Mesenchymal stem cell (in vitro differentiated cells and primary cell): Measurements from ENCODE around the gene DSG2.

Experiments
- DNase-seq: peaks from one replicate; pipeline ENCODE4 v3.0.0-alpha.2; 2013
- H2AFZ ChIP-seq: one replicate; pipeline ENCODE4 v1.6.1; 2013; ENCODE audit warnings: low read depth, mild to moderate bottlenecking, control low read depth, inconsistent platforms, low read length, moderate library complexity
- H2AK5ac ChIP-seq: 2 replicates; pipeline ENCODE4 v1.6.1; 2013; ENCODE audit warnings: low read length, moderate library complexity, mild to moderate bottlenecking, inconsistent platforms; ENCODE audit not compliant: severe bottlenecking
- H2BK120ac ChIP-seq: one replicate; pipeline ENCODE4 v1.6.1; 2013; ENCODE audit warnings: low read depth, mild to moderate bottlenecking, inconsistent platforms, low read length, moderate library complexity
- H2BK12ac ChIP-seq, 2 experiments: one replicate each; pipeline ENCODE4 v1.6.1; 2013; ENCODE audit warnings: inconsistent platforms in 2 of 2, low read length in 2 of 2, mild to moderate bottlenecking in 2 of 2, moderate library complexity in 2 of 2, control low read depth in 1 of 2
- H2BK15ac ChIP-seq: one replicate; pipeline ENCODE4 v1.6.1; 2013; ENCODE audit warnings: mild to moderate bottlenecking, low read depth, inconsistent platforms; ENCODE audit not compliant: poor library complexity, severe bottlenecking
- H2BK5ac ChIP-seq: 2 replicates; pipeline ENCODE4 v1.6.1; 2013; ENCODE audit warnings: low read depth, mild to moderate bottlenecking, low read length, control low read depth, inconsistent platforms; ENCODE audit not compliant: poor library complexity, severe bottlenecking
- H3K14ac ChIP-seq, 2 experiments: one replicate each; pipeline ENCODE4 v1.6.1; 2013; ENCODE audit warnings: inconsistent platforms in 2 of 2, low read length in 2 of 2, control low read depth in 1 of 2, mild to moderate bottlenecking in 1 of 2, moderate library complexity in 1 of 2
- H3K18ac ChIP-seq, 2 experiments: one replicate each; pipeline ENCODE4 v1.6.1; 2013; ENCODE audit warnings: inconsistent platforms in 2 of 2, low read length in 2 of 2, control low read depth in 1 of 2, low read depth in 1 of 2, mild to moderate bottlenecking in 1 of 2
- H3K23ac ChIP-seq, 2 experiments: one replicate each; pipeline ENCODE4 v1.6.1; 2013; ENCODE audit warnings: inconsistent platforms in 2 of 2, low read length in 2 of 2, mild to moderate bottlenecking in 2 of 2, moderate library complexity in 2 of 2, control low read depth in 1 of 2
- H3K27ac ChIP-seq: 2 replicates; pipeline ENCODE4 v1.5.1; 2013; ENCODE audit warnings: mild to moderate bottlenecking, moderate library complexity, low read length, control low read depth, inconsistent platforms; ENCODE audit not compliant: poor library complexity, severe bottlenecking
- H3K27me3 ChIP-seq, 2 experiments: 2 replicates each; pipeline versions ENCODE4 v1.6.1 to v1.7.0; 2013; ENCODE audit warnings: low read length in 2 of 2, mild to moderate bottlenecking in 2 of 2, moderate library complexity in 2 of 2, control low read depth in 1 of 2, inconsistent platforms in 1 of 2; ENCODE audit not compliant: control insufficient read depth in 1 of 2, insufficient read depth in 1 of 2
- H3K36me3 ChIP-seq, 2 experiments: 2 replicates each; pipeline versions ENCODE4 v1.6.1 to v1.7.0; 2013; ENCODE audit warnings: low read length in 2 of 2, control low read depth in 1 of 2, inconsistent platforms in 1 of 2, low read depth in 1 of 2, mild to moderate bottlenecking in 1 of 2; ENCODE audit not compliant: insufficient read depth in 2 of 2, control insufficient read depth in 1 of 2
- H3K4ac ChIP-seq, 2 experiments: one replicate each; pipeline ENCODE4 v1.6.1; 2013; ENCODE audit warnings: inconsistent platforms in 2 of 2, low read length in 2 of 2, mild to moderate bottlenecking in 2 of 2, moderate library complexity in 2 of 2, control low read depth in 1 of 2, low read depth in 1 of 2
- H3K4me1 ChIP-seq: 2 replicates; pipeline ENCODE4 v1.6.1; 2013; ENCODE audit warnings: low read depth, low read length, control low read depth; ENCODE audit not compliant: control insufficient read depth, insufficient read depth
- H3K4me2 ChIP-seq: 2 replicates; pipeline ENCODE4 v1.6.1; 2013; ENCODE audit warnings: low read length, mild to moderate bottlenecking, inconsistent platforms; ENCODE audit not compliant: poor library complexity, severe bottlenecking
- H3K4me3 ChIP-seq, 2 experiments: 2 replicates each; pipeline versions ENCODE4 v1.5.1 to v1.7.0; 2013; ENCODE audit warnings: low read length in 2 of 2, mild to moderate bottlenecking in 2 of 2, control low read depth in 1 of 2, low read depth in 1 of 2; ENCODE audit not compliant: insufficient read depth in 1 of 2
- H3K79me1 ChIP-seq: replicated peaks from 2 replicates; pipeline ENCODE4 v1.6.1; 2013; ENCODE audit warnings: mild to moderate bottlenecking, control low read depth, low read length, inconsistent platforms; ENCODE audit not compliant: poor library complexity, severe bottlenecking
- H3K9ac ChIP-seq: 2 replicates; pipeline ENCODE4 v1.7.0; 2013; ENCODE audit warnings: mild to moderate bottlenecking, low read length, moderate library complexity
- H3K9me3 ChIP-seq: 2 replicates; pipeline ENCODE4 v1.7.0; 2013; ENCODE audit warnings: mild to moderate bottlenecking, low read length; ENCODE audit not compliant: control insufficient read depth
- H4K8ac ChIP-seq: one replicate; pipeline ENCODE4 v1.6.1; 2013; ENCODE audit warnings: inconsistent platforms, mild to moderate bottlenecking, low read length, moderate library complexity
- H4K91ac ChIP-seq: one replicate; pipeline ENCODE4 v1.6.1; 2013; ENCODE audit warnings: mild to moderate bottlenecking, low read length, inconsistent platforms
- WGBS: methylation state at CpG from one replicate; pipeline ENCODE4 v1.1.7; 2013; ENCODE audit warnings: mixed read lengths; 5-methylcytosine and 5-hydroxymethylcytosine counted together

Gene DSG2

DNA sequence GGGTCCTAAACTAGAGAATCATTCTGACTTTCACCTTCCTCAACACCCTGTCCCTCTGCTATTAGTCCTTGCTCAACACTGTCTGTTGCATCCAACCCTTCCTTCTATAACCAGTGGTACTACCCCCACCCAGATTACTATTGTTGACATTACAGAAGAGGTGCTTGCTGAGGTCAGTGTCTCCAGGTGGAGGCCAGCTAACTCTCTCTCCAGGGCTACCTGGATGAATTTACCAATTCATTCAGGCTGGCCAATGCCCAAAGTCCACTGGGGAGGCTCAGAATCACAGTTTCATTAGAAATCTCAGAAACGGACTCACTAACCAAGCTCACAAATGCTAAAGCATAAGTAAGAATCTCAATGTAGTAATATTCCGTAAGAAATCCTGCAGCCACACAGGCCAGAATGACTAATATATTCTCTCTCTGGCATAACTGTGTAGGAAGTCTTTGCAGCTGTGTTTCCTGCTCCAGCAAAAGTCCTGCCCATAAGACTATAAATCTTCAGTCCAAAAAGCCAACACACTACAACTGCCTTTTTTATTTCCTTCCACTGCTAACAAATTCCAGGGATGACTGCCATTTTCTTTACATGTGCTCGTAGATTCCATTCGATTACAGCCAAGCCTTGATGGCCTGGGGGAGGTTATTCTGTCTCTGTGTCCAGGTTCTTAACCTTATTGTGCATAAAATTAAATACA lies 83.7 kb downstream of the DSG2 start:
- no peak overlapping the region for H3K14ac ChIP-seq
- no peaks in the 10 kb centered on the region for H3K36me3 ChIP-seq
- no peaks in the 10 kb centered on the region for H3K79me1 ChIP-seq
- peaks cover 3% of the 10 kb centered on the region for H3K4me1 ChIP-seq
- H2BK12ac ChIP-seq: peak overlapping the region in 1 of 2 experiments; percentile 85
- H4K91ac ChIP-seq: no peak overlapping the region
- H2BK120ac ChIP-seq: peak overlapping the region; percentile 21
- 19% methylated on average over 4 of the region's 4 CpGs for WGBS
- H3K27ac ChIP-seq: peak overlapping the region; percentile 83
- no peak overlapping the region for H3K18ac ChIP-seq
- no peak overlapping the region for H2BK15ac ChIP-seq
- no peak overlapping the region for H3K4me2 ChIP-seq
- H3K23ac ChIP-seq: no peak overlapping the region
- H3K9ac ChIP-seq: peak overlapping the region; percentile 26
- H3K9me3 ChIP-seq: no peaks in the 10 kb centered on the region
- no peak overlapping the region for H3K4ac ChIP-seq
- peak overlapping the region; percentile 35 for H4K8ac ChIP-seq
- H2BK5ac ChIP-seq: no peak overlapping the region
- peak overlapping the region; percentile 27 for H2AK5ac ChIP-seq
- no peak overlapping the region for H3K4me3 ChIP-seq
- DNase-seq: peak; percentile 86
- H2AFZ ChIP-seq: peak overlapping the region; percentile 46
- H3K27me3 ChIP-seq: no peaks in the 10 kb centered on the region

DNA sequence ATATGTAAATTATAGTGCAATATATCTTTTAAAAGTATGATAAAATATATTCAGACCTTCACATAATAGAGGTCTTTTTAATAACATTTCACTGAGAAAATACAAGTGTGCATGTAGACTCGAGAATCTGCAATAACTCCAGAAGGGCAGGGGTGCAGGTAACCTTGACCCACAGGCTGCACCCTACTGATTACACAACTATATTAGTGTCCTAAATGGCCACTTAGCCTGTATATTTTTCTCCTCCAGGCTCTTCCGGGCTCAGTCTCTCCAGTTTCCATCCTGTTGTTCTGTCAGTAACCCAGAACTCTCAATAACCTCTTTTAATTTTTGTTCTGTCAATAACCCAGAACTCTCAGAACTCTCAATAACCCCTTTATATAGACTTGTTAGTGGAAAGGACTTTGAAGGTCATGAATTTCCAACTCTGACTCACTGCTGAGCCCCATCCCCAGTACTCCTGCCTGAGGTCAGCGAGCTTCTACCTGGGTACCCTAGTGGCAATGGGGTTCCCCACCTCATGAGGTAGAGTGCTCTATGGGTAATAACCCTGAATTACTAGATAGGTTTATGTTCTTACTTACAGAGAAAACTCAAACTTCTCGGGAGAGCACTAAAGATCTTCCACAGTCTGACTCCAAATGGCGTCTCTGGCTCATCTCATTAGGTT lies 85.3 kb downstream of the DSG2 start:
- Histone ChIP-seq H2BK120ac (no peak overlapping the region), H3K9ac (no peak overlapping the region), H3K4ac (no peak overlapping the region), H2AFZ (no peak overlapping the region), H2BK12ac (no peak overlapping the region), H3K14ac (no peak overlapping the region), H3K23ac (no peak overlapping the region), H2AK5ac (no peak overlapping the region), H2BK5ac (no peak overlapping the region), H3K18ac (no peak overlapping the region), H3K4me3 (no peak overlapping the region), H3K79me1 (no peaks in the 10 kb centered on the region), H3K27ac (no peak overlapping the region), H4K8ac (no peak overlapping the region), H3K4me1 (peaks cover 3% of the 10 kb centered on the region), H4K91ac (no peak overlapping the region), H3K9me3 (no peaks in the 10 kb centered on the region), H3K4me2 (no peak overlapping the region), H2BK15ac (no peak overlapping the region), H3K27me3 (no peaks in the 10 kb centered on the region), H3K36me3 (no peaks in the 10 kb centered on the region)
- 94% methylated on average over 4 of the region's 5 CpGs for WGBS
- no peak for DNase-seq

DNA sequence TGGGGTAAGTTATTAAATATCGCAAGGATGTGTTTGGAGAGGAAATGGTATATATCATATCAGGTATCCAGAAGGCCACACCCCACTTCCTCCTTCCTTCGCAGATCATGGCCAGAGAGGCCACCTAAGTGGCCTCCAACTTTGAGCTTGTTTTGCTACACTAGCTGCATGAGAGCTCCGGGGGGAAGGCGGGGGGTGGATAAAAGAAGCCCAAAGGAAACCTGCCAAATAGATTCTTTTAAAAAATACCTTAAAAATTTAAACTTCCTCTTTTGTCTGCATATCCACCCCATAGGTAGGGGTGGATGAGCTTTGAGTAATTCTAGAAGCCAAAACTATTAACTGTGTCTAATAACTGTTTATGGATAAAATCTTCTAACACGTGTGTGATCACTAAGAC lies 88.0 kb downstream of the DSG2 start:
- H2BK5ac ChIP-seq: no peak overlapping the region
- no peak overlapping the region for H3K14ac ChIP-seq
- no peak for DNase-seq
- no peak overlapping the region for H3K18ac ChIP-seq
- no peak overlapping the region for H3K4me3 ChIP-seq
- no peak overlapping the region for H4K8ac ChIP-seq
- H3K9ac ChIP-seq: no peak overlapping the region
- peaks cover 3% of the 10 kb centered on the region for H3K4me1 ChIP-seq
- no peak overlapping the region for H2BK12ac ChIP-seq
- 100% methylated on average over 2 of the region's 5 CpGs for WGBS
- no peak overlapping the region for H3K23ac ChIP-seq
- H3K4ac ChIP-seq: no peak overlapping the region
- peak overlapping the region; percentile 7 for H2BK15ac ChIP-seq
- no peak overlapping the region for H4K91ac ChIP-seq
- no peaks in the 10 kb centered on the region for H3K36me3 ChIP-seq
- no peaks in the 10 kb centered on the region for H3K9me3 ChIP-seq
- no peak overlapping the region for H2AK5ac ChIP-seq
- H2AFZ ChIP-seq: no peak overlapping the region
- no peak overlapping the region for H3K27ac ChIP-seq
- no peak overlapping the region for H3K4me2 ChIP-seq
- no peaks in the 10 kb centered on the region for H3K79me1 ChIP-seq
- no peaks in the 10 kb centered on the region for H3K27me3 ChIP-seq
- no peak overlapping the region for H2BK120ac ChIP-seq

DNA sequence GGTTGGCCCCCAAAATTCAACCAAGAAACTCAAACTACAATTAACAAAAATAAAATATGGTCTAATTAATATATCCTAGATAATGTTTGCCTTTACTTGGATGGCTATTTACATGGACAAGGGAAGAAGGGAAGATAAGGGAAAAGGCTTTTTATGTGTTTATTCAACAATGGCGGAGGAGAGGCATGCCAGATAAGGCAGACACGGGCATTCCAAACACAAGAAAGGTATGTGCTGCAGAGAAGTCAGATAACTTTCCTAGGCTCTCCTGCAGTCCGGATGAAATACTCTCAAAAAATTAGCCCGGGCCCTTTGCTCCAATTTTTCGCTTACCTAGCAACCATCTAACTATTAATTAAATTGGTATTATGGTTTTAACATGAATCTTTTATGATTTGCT lies 88.6 kb downstream of the DSG2 start:
- 59% methylated on average over 2 of the region's 5 CpGs for WGBS
- Histone ChIP-seq H2BK12ac (no peak overlapping the region), H2AK5ac (no peak overlapping the region)

More for the DNA sequence above, 88.6 kb downstream of the DSG2 start:
- no peaks in the 10 kb centered on the region for H3K79me1 ChIP-seq
- no peak overlapping the region for H4K8ac ChIP-seq
- H4K91ac ChIP-seq: no peak overlapping the region
- no peaks in the 10 kb centered on the region for H3K27me3 ChIP-seq
- no peak overlapping the region for H2BK15ac ChIP-seq
- no peaks in the 10 kb centered on the region for H3K9me3 ChIP-seq
- H3K23ac ChIP-seq: no peak overlapping the region
- H3K14ac ChIP-seq: no peak overlapping the region
- H2BK5ac ChIP-seq: no peak overlapping the region
- H2AFZ ChIP-seq: no peak overlapping the region
- H3K4me3 ChIP-seq: no peak overlapping the region
- no peak overlapping the region for H3K27ac ChIP-seq
- peak overlapping the region in 1 of 2 experiments; percentile 35 for H3K4ac ChIP-seq
- no peak overlapping the region for H3K9ac ChIP-seq
- no peaks in the 10 kb centered on the region for H3K4me1 ChIP-seq
- no peak overlapping the region for H3K4me2 ChIP-seq
- DNase-seq: no peak
- no peak overlapping the region for H3K18ac ChIP-seq
- H3K36me3 ChIP-seq: no peaks in the 10 kb centered on the region
- no peak overlapping the region for H2BK120ac ChIP-seq
